Stimulated activated CD4-positive, alpha-beta T cell treated with anti-CD3 and anti-CD28 coated beads, Interleukin-1b, Interleukin-23, amount 100 ng/mL, for 48 hours (primary cell): ENCODE data around the gene NGEF.
A peak's percentile ranks its signal among the peaks of the same experiment; 100 is the strongest.

ENCODE experiments used
- DNase-seq: peaks from one replicate; pipeline ENCODE4 v3.0.0-alpha.2; 2020

Gene NGEF

GRCh38 chr2:233041722-233042323 lies 28.8 kb upstream of the NGEF start:
- no peak for DNase-seq

DNA sequence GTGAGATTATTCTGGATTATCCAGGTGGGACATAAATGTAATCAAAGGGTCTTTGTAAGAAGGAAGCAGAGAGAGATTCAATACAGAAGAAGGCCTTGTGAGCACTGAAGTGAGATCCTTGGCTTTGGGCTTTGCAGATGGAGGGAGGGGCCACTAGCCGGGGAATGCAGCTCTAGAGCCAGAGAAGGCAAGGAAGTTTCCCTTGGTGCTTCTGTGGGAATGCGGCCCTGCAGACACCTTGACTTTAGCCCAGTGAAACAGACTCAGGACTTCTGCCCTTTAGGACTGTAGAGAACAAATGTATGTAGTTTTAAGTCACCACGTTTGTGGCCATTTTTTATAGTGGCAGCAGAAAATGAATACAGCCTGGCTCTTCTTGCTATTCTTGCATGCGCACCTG lies 27.5 kb upstream of the NGEF start:
- DNase-seq = no peak

DNA sequence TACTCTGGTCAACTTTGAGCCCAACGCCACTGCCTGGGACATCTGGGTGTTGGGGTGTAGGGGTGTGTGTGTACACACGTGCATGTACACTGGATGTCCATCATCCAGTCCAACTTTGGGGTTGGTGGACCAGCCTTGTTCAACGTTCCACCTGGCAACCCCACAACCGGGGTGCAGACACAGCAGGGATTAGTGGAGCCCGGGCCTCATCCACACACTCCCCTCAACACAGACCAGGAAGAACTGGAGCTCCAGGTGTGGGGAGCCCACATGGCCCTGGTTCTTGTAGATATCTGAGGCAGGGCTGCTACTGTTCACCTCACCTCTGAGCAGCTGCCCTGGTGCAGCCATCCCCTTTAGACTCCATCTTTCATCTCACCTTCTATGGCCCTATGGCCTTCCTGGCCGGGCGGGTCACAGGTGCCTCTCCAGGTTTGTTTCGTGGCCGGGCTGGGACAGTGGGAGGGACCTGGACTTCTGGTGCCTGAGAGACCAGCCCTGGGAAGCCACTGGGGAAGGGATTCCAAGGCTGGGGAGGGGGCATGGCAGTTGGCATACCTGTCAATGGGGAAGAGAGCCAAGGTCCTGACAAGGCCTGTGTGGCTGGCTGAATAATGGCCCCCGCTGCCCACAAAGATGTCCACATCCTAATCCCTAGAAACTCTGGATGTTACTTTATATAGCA lies 26.9 kb upstream of the NGEF start:
- DNase-seq = no peak

DNA sequence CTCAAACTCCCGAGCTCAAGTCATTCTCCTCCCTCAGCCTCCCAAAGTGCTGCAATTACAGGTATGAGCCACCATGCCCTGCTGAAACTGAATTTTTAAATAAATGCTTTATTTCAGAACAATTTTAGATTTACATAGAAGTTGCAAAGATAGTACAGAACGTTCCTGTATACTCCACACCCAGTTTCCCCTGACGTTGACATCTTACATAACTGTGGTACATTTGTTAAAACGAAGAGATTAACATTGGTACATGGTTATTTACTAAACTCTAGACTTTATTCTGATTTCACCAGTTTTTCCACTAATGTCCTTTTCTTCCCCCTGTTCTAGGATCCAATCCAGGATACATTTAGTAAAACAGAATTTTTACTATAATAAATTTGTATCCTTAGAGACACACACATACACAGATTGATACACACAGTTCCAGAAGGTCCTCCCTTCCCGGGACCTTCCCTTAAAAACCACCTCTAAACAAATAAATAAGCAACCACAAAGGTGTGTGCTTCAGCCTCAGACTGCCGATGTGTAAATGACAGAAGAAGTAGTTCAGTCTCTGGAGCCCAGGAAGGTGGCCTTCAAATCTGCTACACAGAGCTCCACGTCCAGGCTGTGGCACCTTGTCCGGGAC lies 26.3 kb upstream of the NGEF start:
- no peak for DNase-seq

DNA sequence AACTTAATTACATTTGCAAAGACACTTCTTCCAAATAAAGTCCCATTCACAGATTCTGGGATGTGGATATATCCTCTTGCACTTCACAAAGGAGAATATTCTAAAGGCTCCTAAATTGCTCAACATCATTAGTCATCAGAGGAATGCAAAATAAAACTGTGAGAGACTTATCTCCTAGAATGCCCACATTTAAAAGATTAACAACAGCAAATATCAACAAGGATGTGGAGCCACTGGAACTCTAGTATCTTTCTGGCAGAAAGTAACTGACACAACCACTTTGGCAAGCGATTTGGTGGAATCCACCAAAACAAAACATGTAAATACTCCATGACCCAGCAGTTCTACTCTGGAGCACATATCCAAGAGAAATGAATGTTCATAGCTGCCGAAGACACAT lies 24.0 kb upstream of the NGEF start:
- DNase-seq = no peak

DNA sequence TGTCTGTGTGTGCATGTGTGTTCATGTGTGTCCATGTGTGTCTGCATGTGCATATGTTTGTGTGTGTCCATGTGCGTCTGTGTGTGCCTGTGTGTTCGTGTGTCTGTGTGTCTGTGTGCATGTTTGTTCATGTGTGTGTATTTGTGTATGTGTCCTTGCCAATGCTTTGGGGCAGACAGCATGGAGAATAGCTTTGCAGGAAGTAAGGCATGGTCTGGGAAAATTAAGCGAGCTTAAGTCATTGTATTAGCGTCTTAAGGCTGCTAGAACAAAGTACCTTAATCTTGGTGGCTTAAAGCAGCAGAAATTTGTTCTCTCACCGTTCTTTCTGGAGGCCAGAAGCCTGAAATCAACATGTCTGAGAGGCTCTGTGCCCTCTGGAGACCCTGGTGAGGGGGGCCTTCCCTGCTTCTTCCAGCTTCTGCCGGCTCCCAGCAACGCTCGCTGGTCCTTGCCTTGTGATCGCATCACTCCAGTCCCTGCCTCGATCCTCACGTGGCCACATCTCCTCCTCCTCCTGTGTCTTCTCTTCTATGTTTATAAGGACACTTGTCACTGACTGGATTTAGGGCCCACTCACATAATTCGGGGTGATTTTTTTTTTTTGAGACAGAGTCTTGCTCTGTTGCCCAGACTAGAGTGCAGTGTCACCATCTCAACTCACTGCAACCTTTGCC lies 23.2 kb upstream of the NGEF start:
- DNase-seq = no peak

DNA sequence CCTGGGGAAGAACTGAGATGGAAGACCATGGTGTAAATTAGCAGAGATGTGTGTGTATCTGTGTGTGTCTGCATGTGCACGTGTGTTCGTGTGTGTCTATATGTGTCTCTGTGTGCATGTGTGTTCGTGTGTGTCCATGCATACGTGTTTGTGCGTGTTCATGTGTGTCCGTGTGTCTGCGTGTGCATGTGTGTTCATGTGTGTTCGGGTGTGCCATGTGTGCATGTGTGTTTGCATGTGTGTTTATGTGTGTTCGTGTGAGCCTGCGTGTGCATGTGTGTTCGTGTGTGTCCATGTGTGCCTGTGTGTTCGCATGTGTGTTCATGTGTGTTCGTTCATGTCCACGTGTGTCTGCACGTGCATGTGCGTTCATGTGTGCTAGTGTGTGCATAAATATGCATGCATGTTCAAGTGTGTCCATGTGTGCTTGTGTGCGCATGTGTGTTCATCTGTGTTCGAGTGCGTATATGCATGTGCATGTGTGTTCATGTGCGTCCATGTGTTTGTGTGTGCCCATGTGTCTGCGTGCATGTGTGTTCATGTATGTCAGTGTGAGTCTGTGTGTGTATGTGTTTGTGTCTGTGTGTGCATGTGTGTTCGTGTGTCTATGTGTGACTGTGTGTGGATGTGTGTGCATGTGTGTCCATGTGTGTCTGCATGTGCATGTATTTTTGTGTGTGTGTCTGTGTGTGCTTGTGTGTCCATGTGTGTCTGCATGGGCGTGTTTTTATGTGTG lies 22.5 kb upstream of the NGEF start:
- no peak for DNase-seq

DNA sequence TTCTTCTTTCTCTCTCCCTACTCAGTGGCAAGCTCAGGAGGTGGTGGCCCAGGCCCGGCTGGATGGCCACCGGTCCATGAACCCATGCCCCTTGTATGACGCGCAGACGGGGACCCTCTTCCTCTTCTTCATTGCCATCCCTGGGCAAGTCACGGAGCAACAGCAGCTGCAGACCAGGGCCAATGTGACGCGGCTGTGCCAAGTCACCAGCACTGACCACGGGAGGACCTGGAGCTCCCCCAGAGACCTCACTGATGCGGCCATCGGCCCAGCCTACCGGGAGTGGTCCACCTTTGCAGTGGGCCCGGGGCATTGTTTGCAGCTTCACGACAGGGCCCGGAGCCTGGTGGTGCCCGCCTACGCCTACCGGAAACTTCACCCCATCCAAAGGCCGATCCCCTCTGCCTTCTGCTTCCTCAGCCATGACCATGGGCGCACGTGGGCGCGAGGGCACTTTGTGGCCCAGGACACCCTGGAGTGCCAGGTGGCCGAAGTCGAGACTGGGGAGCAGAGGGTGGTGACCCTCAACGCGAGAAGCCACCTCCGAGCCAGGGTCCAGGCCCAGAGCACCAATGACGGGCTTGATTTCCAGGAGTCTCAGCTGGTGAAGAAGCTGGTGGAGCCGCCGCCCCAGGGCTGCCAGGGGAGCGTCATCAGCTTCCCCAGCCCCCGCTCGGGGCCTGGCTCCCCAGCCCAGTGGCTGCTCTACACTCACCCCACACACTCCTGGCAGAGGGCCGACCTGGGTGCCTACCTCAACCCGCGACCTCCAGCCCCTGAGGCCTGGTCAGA lies 21.2 kb upstream of the NGEF start:
- DNase-seq = no peak

DNA sequence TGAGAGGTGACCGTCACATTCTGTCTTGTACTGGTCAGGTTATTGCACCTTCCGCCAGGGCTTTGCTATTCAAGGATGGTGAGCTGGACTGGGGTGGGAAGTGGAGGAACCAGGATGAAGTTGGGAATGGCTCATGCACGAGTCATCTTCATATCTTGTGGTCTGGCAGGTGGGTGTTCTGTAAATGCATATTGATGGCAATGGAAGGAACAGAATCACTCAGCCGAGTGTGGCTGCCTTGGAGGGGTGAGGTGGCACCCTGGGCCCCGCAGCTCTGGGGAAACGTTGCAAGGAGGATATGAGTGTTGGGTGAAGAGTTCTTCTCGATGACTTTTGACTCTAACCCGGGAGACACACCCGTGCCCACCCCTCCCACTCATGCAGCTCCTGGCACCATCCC lies 20.6 kb upstream of the NGEF start:
- DNase-seq = peak; percentile 53

DNA sequence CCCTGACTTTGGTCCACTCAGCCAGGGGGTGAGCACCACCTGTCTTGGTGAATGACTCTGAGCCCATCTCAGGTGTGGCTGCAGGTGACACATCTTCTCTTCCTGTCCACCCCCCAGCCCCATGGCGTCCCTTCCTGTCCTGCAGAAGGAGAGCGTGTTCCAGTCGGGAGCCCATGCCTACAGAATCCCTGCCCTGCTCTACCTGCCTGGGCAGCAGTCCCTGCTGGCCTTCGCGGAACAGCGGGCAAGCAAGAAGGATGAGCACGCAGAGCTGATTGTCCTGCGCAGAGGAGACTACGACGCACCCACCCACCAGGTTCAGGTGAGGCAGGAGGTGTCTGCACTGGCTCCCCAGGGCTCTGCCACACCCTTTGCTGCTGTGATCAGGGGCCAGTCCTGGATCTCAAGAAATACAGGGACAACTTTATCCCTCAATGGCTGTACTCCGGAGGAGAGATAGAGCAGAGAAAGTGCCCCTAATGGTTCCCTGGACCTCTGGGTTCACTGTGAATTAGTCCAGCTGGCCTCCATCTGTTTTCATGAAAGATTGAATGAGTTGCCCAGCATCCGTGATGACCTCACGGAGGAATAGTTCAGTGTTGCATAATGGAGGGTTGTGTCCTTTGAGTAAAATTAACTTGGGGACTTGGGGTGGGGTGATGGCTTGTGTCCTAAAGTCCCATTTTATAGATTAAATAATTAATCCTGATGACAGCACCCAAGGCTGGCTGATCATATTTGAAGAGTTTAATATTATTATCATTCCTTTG lies 19.7 kb upstream of the NGEF start, which contains the start of gene NEU2:
Gene NEU2, plus strand, starts transcription at position 122 of the 770 bp plus-strand sequence. Its CDS starts 0 bp downstream, at position 122.
- DNase-seq = no peak

DNA sequence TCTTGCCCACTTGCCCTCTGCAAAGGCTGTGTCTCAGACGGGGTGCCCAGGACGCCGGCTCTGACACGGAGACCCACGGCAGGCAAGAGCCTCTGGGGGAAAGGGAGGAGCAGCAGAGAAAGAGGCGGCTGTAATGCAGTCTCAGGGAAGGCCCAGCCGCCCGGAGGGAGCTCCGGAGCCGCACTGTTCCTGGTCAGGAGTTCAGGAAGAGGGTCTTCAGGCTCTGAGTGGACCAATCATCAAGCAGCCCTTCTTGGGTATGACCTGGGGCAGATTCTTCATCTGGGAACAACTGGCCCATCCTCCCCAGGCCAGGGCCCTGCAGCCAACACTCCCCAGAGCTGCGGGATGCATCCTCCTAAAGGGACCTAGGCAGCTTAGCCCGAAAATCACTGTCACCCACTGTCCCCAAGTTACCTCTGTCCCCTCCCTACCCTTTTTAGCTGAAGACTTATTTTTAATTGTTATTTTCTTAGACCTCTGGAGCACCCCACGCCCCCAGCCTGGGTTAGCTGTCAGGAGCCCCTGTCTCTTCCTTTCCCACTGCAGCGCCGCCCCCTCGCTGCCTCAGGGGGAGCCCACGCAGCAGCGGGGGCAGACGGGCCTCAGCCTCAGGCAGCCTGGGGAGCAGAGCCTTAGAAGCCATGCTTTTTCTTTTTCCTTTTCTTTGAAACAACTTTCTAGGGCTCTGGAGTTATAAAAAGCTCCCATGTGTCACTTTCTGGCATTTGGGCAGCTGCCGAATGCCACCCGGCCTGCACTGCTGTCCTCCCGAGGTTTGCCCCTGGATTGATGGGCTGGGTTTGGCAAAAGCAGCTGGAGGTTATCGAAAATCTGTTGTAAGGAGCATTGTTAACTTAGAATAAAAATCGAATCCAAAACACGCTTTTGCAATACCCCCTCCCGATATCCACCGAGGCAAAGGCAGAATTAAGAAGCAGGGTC lies 18.8 kb upstream of the NGEF start:
- no peak for DNase-seq

DNA sequence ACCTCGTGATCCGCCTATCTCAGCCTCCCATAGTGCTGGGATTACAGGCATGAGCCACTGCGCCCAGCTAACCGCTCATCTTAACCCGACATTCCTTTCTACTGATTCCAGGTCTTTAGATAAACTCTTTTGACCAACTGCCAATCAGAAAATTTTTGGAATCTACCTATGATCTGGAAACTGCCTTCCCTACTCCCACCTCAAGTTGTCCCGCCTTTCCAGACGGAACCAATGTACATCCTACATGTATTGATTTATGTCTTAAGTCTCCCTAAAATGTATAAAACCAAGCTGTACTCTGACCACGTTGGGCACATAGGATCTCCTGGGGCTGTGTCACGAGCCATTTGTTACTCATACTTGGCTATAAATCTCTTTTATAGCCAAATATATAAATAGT lies 16.3 kb upstream of the NGEF start:
- DNase-seq = no peak

- DNase-seq = no peak
Measured at GRCh38 chr2:233026198-233026813, 13.2 kb upstream of the NGEF start.

DNA sequence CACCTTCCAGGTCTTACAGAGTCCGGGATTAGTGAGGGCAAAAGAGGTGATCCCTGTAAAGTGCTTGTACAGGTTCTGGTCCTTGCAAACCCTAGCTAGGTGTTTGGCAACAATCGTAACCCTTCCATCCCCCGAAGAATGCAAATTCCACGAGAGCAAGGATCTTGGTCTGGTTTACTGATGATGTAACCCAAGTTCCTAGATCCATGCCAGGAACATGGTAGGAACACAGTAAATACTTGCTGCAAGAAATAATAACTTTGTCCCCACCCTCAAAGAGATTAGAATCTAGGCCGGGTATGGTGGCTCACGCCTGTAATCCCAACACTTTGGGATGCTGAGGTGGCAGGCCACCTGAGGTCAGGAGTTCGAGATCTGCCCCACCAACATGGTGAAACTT lies 12.7 kb upstream of the NGEF start:
- no peak for DNase-seq

DNA sequence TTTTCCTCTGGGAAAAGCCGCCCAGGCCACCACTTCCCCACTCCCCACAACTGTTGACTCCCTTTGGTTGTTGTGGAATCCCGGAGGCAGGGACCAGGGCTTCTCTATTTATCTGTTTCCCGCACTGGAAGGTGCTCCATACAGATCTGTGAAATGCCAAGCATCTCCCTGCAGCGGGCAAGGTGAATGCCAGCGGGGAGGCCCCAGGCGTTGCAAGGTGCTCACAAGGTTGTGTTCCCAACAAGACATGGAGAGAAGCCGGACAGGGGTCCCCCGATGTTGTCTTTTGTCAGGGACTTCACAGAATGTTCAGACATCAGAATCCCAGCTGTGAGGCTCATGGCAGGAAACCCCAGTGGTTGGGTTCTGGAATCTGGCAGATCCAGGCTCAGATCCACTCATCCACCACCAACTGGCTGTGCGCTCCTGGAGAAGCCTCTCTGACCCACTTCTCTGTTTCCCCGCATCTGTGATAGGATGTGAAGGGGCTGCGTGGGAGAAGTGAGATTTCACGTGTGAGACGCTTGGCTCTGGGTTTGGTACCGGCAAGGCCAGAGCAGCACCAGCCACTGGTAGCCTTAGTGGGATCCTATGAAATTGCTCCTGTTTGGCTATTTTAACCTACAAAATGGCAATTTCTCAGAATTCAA lies 10.8 kb upstream of the NGEF start:
- DNase-seq = no peak

DNA sequence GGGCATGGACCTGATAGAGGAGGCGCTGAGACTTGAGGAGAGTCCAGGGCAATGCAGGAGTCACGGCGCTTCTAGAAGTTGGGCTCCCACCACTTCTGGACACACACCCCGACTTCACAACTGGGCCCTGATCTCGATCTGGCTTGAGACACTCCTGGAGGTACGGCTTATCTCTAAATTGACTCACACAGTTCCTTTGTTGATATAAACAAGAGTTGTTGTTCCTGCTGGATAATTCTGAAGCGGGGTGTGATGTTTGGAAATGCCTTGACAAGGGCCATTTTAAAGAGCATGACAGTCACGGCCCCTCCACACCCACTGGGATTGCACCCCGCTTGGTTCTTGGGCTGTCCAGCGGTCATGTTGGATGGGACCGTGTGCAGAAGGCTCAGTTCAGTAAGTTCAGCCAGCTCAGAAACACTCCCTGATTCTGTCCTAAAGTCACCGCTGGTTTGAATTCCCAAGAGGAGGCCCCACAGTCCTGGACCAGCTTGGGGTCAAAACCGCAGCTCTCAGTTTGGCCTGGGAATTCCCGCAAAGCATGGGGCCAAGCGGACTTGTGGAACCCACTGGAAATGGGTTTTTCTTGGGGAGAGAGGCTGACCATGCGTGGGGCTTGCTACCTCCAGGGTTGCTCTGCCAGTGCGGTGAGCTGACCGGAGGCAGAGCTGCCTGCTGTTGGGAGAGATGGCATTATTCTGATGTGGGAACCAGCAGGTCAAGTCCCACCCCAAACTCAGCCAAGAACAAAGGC lies 10.1 kb upstream of the NGEF start:
- no peak for DNase-seq

DNA sequence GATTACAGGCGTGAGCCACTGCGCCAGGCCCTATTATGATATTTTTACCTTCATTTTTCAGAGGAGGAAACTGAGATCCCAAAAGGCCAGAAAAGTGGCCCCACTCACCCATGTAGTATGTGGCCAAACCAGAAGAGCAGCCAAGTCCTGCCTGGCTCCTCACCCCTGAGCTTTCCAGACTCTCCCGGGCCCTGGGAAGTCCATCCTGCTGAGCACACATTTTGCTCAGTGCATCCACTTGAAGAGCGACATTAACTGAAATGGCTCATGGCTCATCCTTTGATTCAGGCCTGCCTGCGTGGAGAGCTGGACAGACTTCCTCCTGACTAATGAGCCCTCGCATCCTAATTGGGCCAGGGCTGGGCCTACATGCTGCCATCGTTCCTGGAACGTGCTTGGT lies 9.5 kb upstream of the NGEF start:
- no peak for DNase-seq

GRCh38 chr2:233021771-233022170 lies 8.7 kb upstream of the NGEF start:
- DNase-seq = no peak

- DNase-seq = no peak
Measured at GRCh38 chr2:233020454-233020853, 7.4 kb upstream of the NGEF start.
